GM23338 (cell line): Measurements from ENCODE around the gene LCOR. TPM values are rescaled to one million over a fixed set of nuclear protein-coding genes. Genes with fewer than 3 reads are reported as not detected.

Experiments
- ATAC-seq: fragments of 200-7000 bp; cut with Tn5 transposase; 3 replicates; pipeline ENCODE4 v1.9.1; 2020
- DNase-seq: peaks from one replicate; pipeline ENCODE4 v3.0.0-alpha.2; 2015; ENCODE audit warnings: low spot score
- H2AFZ ChIP-seq: fragments of 200-600 bp; sonication (generic); 2 replicates; pipeline ENCODE4 v1.8.0; 2016; ENCODE audit warnings: antibody characterized with exemption, mild to moderate bottlenecking, moderate library complexity
- H3F3A ChIP-seq: fragments of 200-600 bp; sonication (generic); replicated peaks from 2 replicates; pipeline ENCODE4 v1.8.0; 2017; ENCODE audit warnings: antibody characterized with exemption, mixed run types, low read depth
- H3K27ac ChIP-seq: fragments of 200-600 bp; sonication (generic); 2 replicates; pipeline ENCODE4 v1.6.1; 2016; ENCODE audit warnings: low read depth
- H3K27me3 ChIP-seq: fragments of 200-600 bp; sonication (generic); 2 replicates; pipeline ENCODE4 v1.8.0; 2016; ENCODE audit warnings: mild to moderate bottlenecking, mixed run types, moderate library complexity; ENCODE audit not compliant: insufficient read depth
- H3K36me3 ChIP-seq: fragments of 200-600 bp; sonication (generic); 2 replicates; pipeline ENCODE4 v1.8.0; 2016; ENCODE audit warnings: mild to moderate bottlenecking; ENCODE audit not compliant: insufficient read depth
- H3K4me1 ChIP-seq: fragments of 200-600 bp; sonication (generic); 2 replicates; pipeline ENCODE4 v1.8.0; 2016; ENCODE audit warnings: mild to moderate bottlenecking, moderate library complexity; ENCODE audit not compliant: insufficient read depth
- H3K4me2 ChIP-seq: fragments of 200-600 bp; sonication (generic); 2 replicates; pipeline ENCODE4 v1.7.1; 2017; ENCODE audit warnings: mixed run types
- H3K4me3 ChIP-seq: fragments of 200-600 bp; sonication (generic); 2 replicates; pipeline ENCODE4 v1.6.1; 2016; ENCODE audit warnings: mixed run types
- H3K79me2 ChIP-seq: fragments of 200-600 bp; sonication (generic); replicated peaks from 2 replicates; pipeline ENCODE4 v1.8.0; 2017; ENCODE audit warnings: mild to moderate bottlenecking; ENCODE audit not compliant: insufficient read depth
- H3K9me2 ChIP-seq: fragments of 200-600 bp; sonication (generic); 2 replicates; pipeline ENCODE4 v1.8.0; 2017; ENCODE audit not compliant: insufficient read depth
- H4K20me1 ChIP-seq: fragments of 200-600 bp; sonication (generic); replicated peaks from 2 replicates; pipeline ENCODE4 v1.8.0; 2017; ENCODE audit warnings: mild to moderate bottlenecking; ENCODE audit not compliant: insufficient read depth
- H3K27ac Mint-ChIP-seq: 2 replicates; pipeline ENCODE4 v1.8.0; 2020; ENCODE audit warnings: inconsistent platforms, mild to moderate bottlenecking, moderate library complexity, mixed read lengths
- H3K27me3 Mint-ChIP-seq: 3 replicates; pipeline ENCODE4 v1.8.0; 2022; ENCODE audit warnings: low read depth, mild to moderate bottlenecking, moderate library complexity, mixed read lengths, inconsistent platforms; ENCODE audit not compliant: insufficient read depth, poor library complexity
- H3K36me3 Mint-ChIP-seq: 3 replicates; pipeline ENCODE4 v1.8.0; 2021; ENCODE audit warnings: low read depth, mild to moderate bottlenecking, inconsistent platforms, moderate library complexity, mixed read lengths
- H3K4me1 Mint-ChIP-seq: 3 replicates; pipeline ENCODE4 v1.8.0; 2020; ENCODE audit warnings: mild to moderate bottlenecking, inconsistent platforms, mixed read lengths
- H3K4me3 Mint-ChIP-seq: 3 replicates; pipeline ENCODE4 v1.8.0; 2021; ENCODE audit warnings: moderate library complexity, mild to moderate bottlenecking, inconsistent platforms, mixed read lengths
- H3K9me3 Mint-ChIP-seq: 3 replicates; pipeline ENCODE4 v1.8.0; 2020; ENCODE audit warnings: moderate library complexity, mild to moderate bottlenecking, inconsistent platforms, mixed read lengths
- CREB1 ChIP-seq: fragments of 250-450 bp; sonication (Bioruptor Pico); IDR thresholded peaks from 2 replicates; pipeline ENCODE4 v1.5.0; 2020; ENCODE audit warnings: low read depth, mild to moderate bottlenecking, moderate library complexity
- CTCF ChIP-seq, 2 experiments: fragments of 200-600 bp in 1 of 2; sonication (generic) in 1 of 2; conservative IDR thresholded peaks; 2 replicates each; pipeline versions ENCODE4 v1.5.1 to v1.6.1; 2016 to 2017; ENCODE audit warnings: antibody characterized with exemption in 2 of 2, low read depth in 2 of 2, mild to moderate bottlenecking in 2 of 2, moderate library complexity in 1 of 2
- EZH2 ChIP-seq: fragments of 200-600 bp; sonication (generic); IDR thresholded peaks from one replicate; pipeline ENCODE4 v1.8.0; 2017; ENCODE audit warnings: antibody characterized with exemption, mild to moderate bottlenecking, low read depth; ENCODE audit not compliant: unreplicated experiment
- EZH2phosphoT487 ChIP-seq: fragments of 200-600 bp; sonication (generic); IDR thresholded peaks from one replicate; pipeline ENCODE4 v1.8.1; 2018; ENCODE audit warnings: antibody characterized with exemption; ENCODE audit not compliant: unreplicated experiment
- JUNB ChIP-seq: IDR thresholded peaks from one replicate; pipeline ENCODE4 v1.6.1; 2016; ENCODE audit warnings: antibody characterized with exemption; ENCODE audit not compliant: unreplicated experiment
- NANOG ChIP-seq: IDR thresholded peaks from 2 replicates; pipeline ENCODE4 v1.6.1; 2016; ENCODE audit warnings: antibody characterized with exemption, borderline replicate concordance
- POLR2AphosphoS5 ChIP-seq: IDR thresholded peaks from 2 replicates; pipeline ENCODE4 v1.6.1; 2016; ENCODE audit warnings: antibody characterized with exemption, low read depth
- REST ChIP-seq: IDR thresholded peaks from one replicate; pipeline ENCODE4 v1.6.1; 2018; ENCODE audit warnings: antibody characterized with exemption; ENCODE audit not compliant: unreplicated experiment
- STAT1 ChIP-seq: IDR thresholded peaks from one replicate; pipeline ENCODE4 v1.6.1; 2016; ENCODE audit warnings: antibody characterized with exemption; ENCODE audit not compliant: unreplicated experiment
- ZNF114 ChIP-seq: fragments of 250-450 bp; sonication (Bioruptor Pico); IDR thresholded peaks from 2 replicates; pipeline ENCODE4 v1.5.0; 2020; ENCODE audit warnings: mild to moderate bottlenecking, moderate library complexity
- ZNF331 ChIP-seq: fragments of 250-450 bp; sonication (Bioruptor Pico); IDR thresholded peaks from 2 replicates; pipeline ENCODE4 v1.5.0; 2020; ENCODE audit warnings: low read depth, mild to moderate bottlenecking, moderate library complexity
- polyA plus RNA-seq: library from polyadenylated mRNA; unstranded; fragments of >200 nt; fragmentation: Nextera tagmentation; extraction: Ambion mirVana; gene quantifications from 2 replicates; pipeline ENCODE4 v1.2.1, GENCODE V29; 2016
- total RNA-seq: library from RNA; depleted of rRNA; stranded (reverse); fragments of >200 nt; shearing (Covaris generic); gene quantifications from 2 replicates; pipeline ENCODE4 v1.2.3, GENCODE V29; 2014
- TF ChIP-seq, protein P1 (sequence below): fragments of 250-450 bp; sonication (Bioruptor Pico); IDR thresholded peaks from 2 replicates; pipeline ENCODE4 v1.5.0; 2020; ENCODE audit warnings: mild to moderate bottlenecking, moderate library complexity
- TF ChIP-seq, protein P2 (sequence below): IDR thresholded peaks from 2 replicates; pipeline ENCODE4 v1.6.1; 2016; ENCODE audit warnings: antibody characterized with exemption

Gene LCOR
- total and polyA plus RNA-seq, 2 experiments from 2014 or later = 6.9 to 14.9 TPM

DNA sequence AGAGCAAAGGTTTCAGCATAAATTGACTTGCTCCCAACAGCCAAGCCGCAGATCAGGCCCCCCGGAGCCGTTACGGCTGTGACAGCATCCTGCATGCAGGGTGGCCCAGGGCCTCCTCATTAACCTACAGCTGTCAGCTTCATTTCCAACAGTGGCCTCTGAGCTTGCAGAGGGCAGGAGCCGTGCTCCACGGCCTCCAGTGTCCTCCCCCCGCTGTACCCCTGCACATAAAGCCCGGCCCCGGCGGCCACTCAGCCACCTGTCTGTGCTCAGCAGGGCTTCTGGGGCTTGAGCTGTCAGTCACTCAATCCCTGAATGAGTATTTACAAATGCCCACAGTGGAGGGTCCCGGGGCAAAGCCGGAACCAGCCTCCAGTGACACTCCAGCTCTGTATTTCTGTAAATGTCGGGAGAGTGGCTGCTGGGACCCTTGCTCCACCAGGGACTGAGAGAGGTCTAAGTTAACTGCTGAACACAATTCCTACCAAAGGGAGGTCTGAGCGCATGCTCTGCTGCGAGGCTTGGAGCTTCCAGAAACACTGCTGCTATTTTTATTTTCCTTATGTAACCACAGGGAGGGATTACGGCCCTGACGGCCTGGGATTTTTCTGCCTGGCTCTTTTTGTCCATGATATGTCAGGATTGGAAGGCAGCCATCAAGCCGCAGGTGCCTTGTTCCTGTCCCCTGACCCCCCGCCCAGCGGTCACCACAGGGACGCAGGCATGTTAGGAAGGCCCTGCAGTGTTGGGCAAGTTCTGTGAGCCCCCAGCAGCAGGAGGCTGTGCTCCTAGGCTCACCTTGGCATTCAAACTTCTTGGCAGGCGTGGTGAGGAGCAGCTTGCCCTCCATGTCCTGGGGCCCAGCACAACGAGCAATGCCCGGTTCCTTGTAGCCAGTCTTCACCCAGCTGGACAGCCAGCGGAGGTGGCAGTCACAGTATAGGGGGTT is 188.6 kb downstream of the LCOR start:
- Histone ChIP-seq H3F3A (no peaks in the 10 kb centered on the region), H3K27me3 (no peaks in the 10 kb centered on the region), H3K79me2 (no peaks in the 10 kb centered on the region), H3K36me3 (no peaks in the 10 kb centered on the region), H4K20me1 (no peaks in the 10 kb centered on the region), H3K4me2 (no peak overlapping the region), H2AFZ (0 out of 2 replicates have a peak overlapping the region, but pooled peaks have one; percentile 18), H3K9me2 (no peaks in the 10 kb centered on the region), H3K27ac (no peak overlapping the region), H3K4me1 (no peaks in the 10 kb centered on the region), H3K4me3 (no peak overlapping the region)
- Mint-ChIP-seq H3K36me3 (no peaks in the 10 kb centered on the region), H3K4me1 (peaks cover 21% of the 10 kb centered on the region), H3K9me3 (no peaks in the 10 kb centered on the region), H3K4me3 (no peak overlapping the region), H3K27ac (no peak overlapping the region), H3K27me3 (peaks cover 22% of the 10 kb centered on the region)
- no peak for DNase-seq
- TF ChIP-seq CTCF (conservative IDR thresholded peaks at IDR 0.05; ENCODE audit: low read depth in 2 of 2) (no peak), POLR2AphosphoS5 (no peak), REST (no peak), EZH2phosphoT487 (no peak), ZNF114 (CRISPR knock-in tag) (no peak), NANOG (no peak), STAT1 (no peak), JUNB (no peak), CREB1 (no peak), ZNF331 (CRISPR knock-in tag) (no peak), EZH2 (no peak)
- TF ChIP-seq, protein P1, sequence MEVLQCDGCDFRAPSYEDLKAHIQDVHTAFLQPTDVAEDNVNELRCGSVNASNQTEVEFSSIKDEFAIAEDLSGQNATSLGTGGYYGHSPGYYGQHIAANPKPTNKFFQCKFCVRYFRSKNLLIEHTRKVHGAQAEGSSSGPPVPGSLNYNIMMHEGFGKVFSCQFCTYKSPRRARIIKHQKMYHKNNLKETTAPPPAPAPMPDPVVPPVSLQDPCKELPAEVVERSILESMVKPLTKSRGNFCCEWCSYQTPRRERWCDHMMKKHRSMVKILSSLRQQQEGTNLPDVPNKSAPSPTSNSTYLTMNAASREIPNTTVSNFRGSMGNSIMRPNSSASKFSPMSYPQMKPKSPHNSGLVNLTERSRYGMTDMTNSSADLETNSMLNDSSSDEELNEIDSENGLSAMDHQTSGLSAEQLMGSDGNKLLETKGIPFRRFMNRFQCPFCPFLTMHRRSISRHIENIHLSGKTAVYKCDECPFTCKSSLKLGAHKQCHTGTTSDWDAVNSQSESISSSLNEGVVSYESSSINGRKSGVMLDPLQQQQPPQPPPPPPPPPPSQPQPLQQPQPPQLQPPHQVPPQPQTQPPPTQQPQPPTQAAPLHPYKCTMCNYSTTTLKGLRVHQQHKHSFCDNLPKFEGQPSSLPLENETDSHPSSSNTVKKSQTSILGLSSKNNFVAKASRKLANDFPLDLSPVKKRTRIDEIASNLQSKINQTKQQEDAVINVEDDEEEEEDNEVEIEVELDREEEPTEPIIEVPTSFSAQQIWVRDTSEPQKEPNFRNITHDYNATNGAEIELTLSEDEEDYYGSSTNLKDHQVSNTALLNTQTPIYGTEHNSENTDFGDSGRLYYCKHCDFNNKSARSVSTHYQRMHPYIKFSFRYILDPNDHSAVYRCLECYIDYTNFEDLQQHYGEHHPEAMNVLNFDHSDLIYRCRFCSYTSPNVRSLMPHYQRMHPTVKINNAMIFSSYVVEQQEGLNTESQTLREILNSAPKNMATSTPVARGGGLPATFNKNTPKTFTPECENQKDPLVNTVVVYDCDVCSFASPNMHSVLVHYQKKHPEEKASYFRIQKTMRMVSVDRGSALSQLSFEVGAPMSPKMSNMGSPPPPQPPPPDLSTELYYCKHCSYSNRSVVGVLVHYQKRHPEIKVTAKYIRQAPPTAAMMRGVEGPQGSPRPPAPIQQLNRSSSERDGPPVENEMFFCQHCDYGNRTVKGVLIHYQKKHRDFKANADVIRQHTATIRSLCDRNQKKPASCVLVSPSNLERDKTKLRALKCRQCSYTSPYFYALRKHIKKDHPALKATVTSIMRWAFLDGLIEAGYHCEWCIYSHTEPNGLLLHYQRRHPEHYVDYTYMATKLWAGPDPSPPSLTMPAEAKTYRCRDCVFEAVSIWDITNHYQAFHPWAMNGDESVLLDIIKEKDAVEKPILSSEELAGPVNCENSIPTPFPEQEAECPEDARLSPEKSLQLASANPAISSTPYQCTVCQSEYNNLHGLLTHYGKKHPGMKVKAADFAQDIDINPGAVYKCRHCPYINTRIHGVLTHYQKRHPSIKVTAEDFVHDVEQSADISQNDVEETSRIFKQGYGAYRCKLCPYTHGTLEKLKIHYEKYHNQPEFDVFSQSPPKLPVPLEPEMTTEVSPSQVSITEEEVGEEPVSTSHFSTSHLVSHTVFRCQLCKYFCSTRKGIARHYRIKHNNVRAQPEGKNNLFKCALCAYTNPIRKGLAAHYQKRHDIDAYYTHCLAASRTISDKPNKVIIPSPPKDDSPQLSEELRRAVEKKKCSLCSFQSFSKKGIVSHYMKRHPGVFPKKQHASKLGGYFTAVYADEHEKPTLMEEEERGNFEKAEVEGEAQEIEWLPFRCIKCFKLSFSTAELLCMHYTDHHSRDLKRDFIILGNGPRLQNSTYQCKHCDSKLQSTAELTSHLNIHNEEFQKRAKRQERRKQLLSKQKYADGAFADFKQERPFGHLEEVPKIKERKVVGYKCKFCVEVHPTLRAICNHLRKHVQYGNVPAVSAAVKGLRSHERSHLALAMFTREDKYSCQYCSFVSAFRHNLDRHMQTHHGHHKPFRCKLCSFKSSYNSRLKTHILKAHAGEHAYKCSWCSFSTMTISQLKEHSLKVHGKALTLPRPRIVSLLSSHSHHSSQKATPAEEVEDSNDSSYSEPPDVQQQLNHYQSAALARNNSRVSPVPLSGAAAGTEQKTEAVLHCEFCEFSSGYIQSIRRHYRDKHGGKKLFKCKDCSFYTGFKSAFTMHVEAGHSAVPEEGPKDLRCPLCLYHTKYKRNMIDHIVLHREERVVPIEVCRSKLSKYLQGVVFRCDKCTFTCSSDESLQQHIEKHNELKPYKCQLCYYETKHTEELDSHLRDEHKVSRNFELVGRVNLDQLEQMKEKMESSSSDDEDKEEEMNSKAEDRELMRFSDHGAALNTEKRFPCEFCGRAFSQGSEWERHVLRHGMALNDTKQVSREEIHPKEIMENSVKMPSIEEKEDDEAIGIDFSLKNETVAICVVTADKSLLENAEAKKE (CRISPR knock-in tag) = no peak
- TF ChIP-seq, protein P2, sequence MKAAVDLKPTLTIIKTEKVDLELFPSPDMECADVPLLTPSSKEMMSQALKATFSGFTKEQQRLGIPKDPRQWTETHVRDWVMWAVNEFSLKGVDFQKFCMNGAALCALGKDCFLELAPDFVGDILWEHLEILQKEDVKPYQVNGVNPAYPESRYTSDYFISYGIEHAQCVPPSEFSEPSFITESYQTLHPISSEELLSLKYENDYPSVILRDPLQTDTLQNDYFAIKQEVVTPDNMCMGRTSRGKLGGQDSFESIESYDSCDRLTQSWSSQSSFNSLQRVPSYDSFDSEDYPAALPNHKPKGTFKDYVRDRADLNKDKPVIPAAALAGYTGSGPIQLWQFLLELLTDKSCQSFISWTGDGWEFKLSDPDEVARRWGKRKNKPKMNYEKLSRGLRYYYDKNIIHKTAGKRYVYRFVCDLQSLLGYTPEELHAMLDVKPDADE = no peak
- ATAC-seq = peak; percentile 52
